Thyroid gland (tissue), 4 donors: Measurements from ENCODE around the gene MCL1. TPM values are rescaled to one million over a fixed set of nuclear protein-coding genes. Genes with fewer than 3 reads are reported as not detected.
A peak's percentile ranks its signal among the peaks of the same experiment; 100 is the strongest.

Experiments used
- DNase-seq, 2 donors: peaks; one replicate each; pipeline ENCODE4 v3.0.0-alpha.2; 2019
- H3K27ac ChIP-seq, 3 donors: fragments of 200-600 bp; sonication (generic); 1 replicate in 2 of 3; 2 replicates in 1 of 3; pipeline ENCODE4 v1.5.1; 2016 to 2019; ENCODE audit warnings: mild to moderate bottlenecking in 1 of 3, moderate library complexity in 1 of 3
- H3K27me3 ChIP-seq: fragments of 200-600 bp; sonication (generic); one replicate; pipeline ENCODE4 v1.5.1; 2019
- H3K36me3 ChIP-seq, 2 donors: fragments of 200-600 bp; sonication (generic); one replicate each; pipeline ENCODE4 v1.5.1; 2016 to 2019
- H3K4me1 ChIP-seq, 2 donors: fragments of 200-600 bp; sonication (generic); one replicate each; pipeline ENCODE4 v1.5.1; 2017 to 2019
- H3K4me3 ChIP-seq, 3 donors: fragments of 200-600 bp; sonication (generic); replicated peaks in 1 of 3; 1 replicate in 2 of 3; 2 replicates in 1 of 3; pipeline ENCODE4 v1.5.1; 2016; ENCODE audit warnings: mild to moderate bottlenecking in 1 of 3
- H3K9me3 ChIP-seq: fragments of 200-600 bp; sonication (generic); one replicate; pipeline ENCODE4 v1.5.1; 2017
- CTCF ChIP-seq, 6 experiments: fragments of 200-600 bp in 3 of 6; fragments of 450-650 bp in 3 of 6; sonication (generic) in 3 of 6; IDR thresholded peaks; one replicate each; pipeline ENCODE4 v1.5.1; 2016 to 2019; ENCODE audit warnings: antibody characterized with exemption in 6 of 6, mild to moderate bottlenecking in 2 of 6, inconsistent platforms in 1 of 6, moderate library complexity in 1 of 6
- POLR2A ChIP-seq, 2 donors: fragments of 450-650 bp; IDR thresholded peaks; one replicate each; pipeline ENCODE4 v1.6.1; 2017; ENCODE audit warnings: antibody characterized with exemption in 2 of 2, mild to moderate bottlenecking in 2 of 2, moderate library complexity in 1 of 2
- WGBS, 2 donors: methylation state at CpG; one replicate each; pipeline ENCODE4 v1.1.5; 2017; 5-methylcytosine and 5-hydroxymethylcytosine counted together
- intact Hi-C: fragments of 100-400 bp; cut with DNase I; formaldehyde crosslinking; loops from one replicate; pipeline ENCODE4 v1.15.1; 2023
- total RNA-seq, 4 donors: library from RNA; depleted of rRNA; stranded (reverse); fragments of >200 nt; gene quantifications; one replicate each; pipeline ENCODE4 v1.2.3, GENCODE V29; 2016

The MCL1 gene
- total RNA-seq, 4 donors from 2014 or later = 164 to 313 (median 203) TPM

- WGBS, 2 donors = 9 to 14% methylated on average over 4 of the region's 4 CpGs
- Histone ChIP-seq H3K4me1 (peaks cover 71 to 80% of the 10 kb centered on the region in 2 donors), H3K9me3 (no peaks in the 10 kb centered on the region), H3K27me3 (no peaks in the 10 kb centered on the region), H3K27ac (peak overlapping the region; percentile 99 to 100 (median 99)), H3K4me3 (peak overlapping the region in 1 of 3 donors; percentile 36), H3K36me3 (no peaks in the 10 kb centered on the region)
- DNase-seq = peak; percentile 48 to 50
- intact Hi-C loops = no loop called here
- TF ChIP-seq CTCF (IDR thresholded peaks at IDR 0.05) = no peak
- TF ChIP-seq POLR2A (IDR thresholded peaks at IDR 0.05) = no peak
Observed at GRCh38 chr1:150562446-150563339, 16.7 kb downstream of the MCL1 start.

- H3K4me3 ChIP-seq = peak overlapping the region in 2 of 3 donors; percentile 1 to 36
- no peak for TF ChIP-seq CTCF (IDR thresholded peaks at IDR 0.05)
- TF ChIP-seq POLR2A (IDR thresholded peaks at IDR 0.05) = peak; percentile 62 to 64
- peak; percentile 95 to 96 for DNase-seq
- peaks cover 64 to 73% of the 10 kb centered on the region in 2 donors for H3K4me1 ChIP-seq
- no peaks in the 10 kb centered on the region for H3K27me3 ChIP-seq
- 1 to 2% methylated on average over 15 to 18 of the region's 18 CpGs for WGBS, 2 donors
- H3K9me3 ChIP-seq = no peaks in the 10 kb centered on the region
- intact Hi-C loops = no loop called here
- H3K27ac ChIP-seq = peak overlapping the region; percentile 99 to 100 (median 99)
- no peaks in the 10 kb centered on the region for H3K36me3 ChIP-seq
Observed at GRCh38 chr1:150561974-150562445, 17.4 kb downstream of the MCL1 start.

- DNase-seq = peak; percentile 97 to 98
- Histone ChIP-seq H3K27ac (peak overlapping the region; percentile 99 to 100 (median 99)), H3K4me3 (peak overlapping the region in 2 of 3 donors; percentile 15 to 36), H3K9me3 (no peaks in the 10 kb centered on the region), H3K27me3 (no peaks in the 10 kb centered on the region), H3K4me1 (peaks cover 58 to 67% of the 10 kb centered on the region in 2 donors), H3K36me3 (no peaks in the 10 kb centered on the region)
- 1% methylated on average over 21 to 27 of the region's 32 CpGs for WGBS, 2 donors
- intact Hi-C loops = no loop called here
- TF ChIP-seq POLR2A (IDR thresholded peaks at IDR 0.05) (peak; percentile 76 to 100), CTCF (IDR thresholded peaks at IDR 0.05) (peak in 2 of 6 experiments; percentile 18 to 47)
Observed at GRCh38 chr1:150561254-150561973, 18.0 kb downstream of the MCL1 start.

DNA sequence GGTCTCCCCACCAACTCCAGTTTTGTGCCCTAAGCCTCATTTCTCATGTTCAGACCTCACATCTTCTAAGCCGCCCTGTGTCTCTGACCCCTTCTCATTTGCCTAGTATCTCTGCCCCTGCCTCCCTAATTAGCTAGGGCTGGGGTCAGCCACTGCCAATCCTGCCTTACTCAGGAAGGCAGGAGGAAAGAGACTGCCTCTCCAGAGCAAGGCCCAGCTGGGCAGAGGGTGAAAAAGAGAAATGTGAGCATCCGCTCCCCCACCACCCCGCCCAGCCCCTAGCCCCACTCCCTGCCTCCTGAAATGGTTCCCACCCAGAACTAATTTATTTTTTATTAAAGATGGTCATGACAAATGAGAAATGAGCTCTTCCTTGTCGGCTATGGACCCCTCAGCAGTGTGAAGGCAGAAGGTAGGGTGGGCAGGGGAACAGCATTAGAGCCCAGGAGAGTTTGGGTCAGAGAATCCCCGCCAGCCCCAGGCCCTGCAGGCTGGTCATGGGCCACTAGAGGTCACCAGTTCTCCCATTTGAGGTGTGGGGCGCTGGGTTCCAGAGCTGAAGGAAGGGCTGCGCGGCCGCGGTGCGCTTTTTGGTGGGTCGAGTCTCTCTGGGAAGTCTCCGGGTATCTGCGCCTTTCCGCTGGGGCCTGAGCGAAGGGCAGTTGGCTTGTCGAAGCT lies 18.7 kb downstream of the MCL1 start:
- TF ChIP-seq POLR2A (IDR thresholded peaks at IDR 0.05) (no peak), CTCF (IDR thresholded peaks at IDR 0.05) (peak; percentile 59 to 92 (median 76))
- H3K9me3 ChIP-seq = no peaks in the 10 kb centered on the region
- peak; percentile 90 to 91 for DNase-seq
- peaks cover 53 to 60% of the 10 kb centered on the region in 2 donors for H3K4me1 ChIP-seq
- H3K27ac ChIP-seq = peak overlapping the region; percentile 99 to 100 (median 99)
- peak overlapping the region in 2 of 3 donors; percentile 15 to 36 for H3K4me3 ChIP-seq
- 16 to 17% methylated on average over 16 of the region's 17 CpGs for WGBS, 2 donors
- H3K36me3 ChIP-seq = no peaks in the 10 kb centered on the region
- no peaks in the 10 kb centered on the region for H3K27me3 ChIP-seq
- intact Hi-C loops = no loop called here
